MM.1S (cell line): ENCODE results near the gene EEF1E1.
"Not testable (repeated sequence)": the region's sequence is repeated elsewhere in the genome, so short reads cannot be mapped to it uniquely, and the experiment has no call there.

ENCODE experiments used
- DNase-seq: peaks from one replicate; pipeline ENCODE4 v3.0.0-alpha.2; 2015
- H2AFZ ChIP-seq: fragments of 300-600 bp; sonication (generic); 2 replicates; pipeline ENCODE4 v1.6.0; 2016; ENCODE audit warnings: antibody characterized with exemption, low read length
- H3F3A ChIP-seq: fragments of 300-600 bp; sonication (generic); 2 replicates; pipeline ENCODE4 v1.6.1; 2016; ENCODE audit warnings: mild to moderate bottlenecking, antibody characterized with exemption, low read length, moderate library complexity, mixed read lengths; ENCODE audit not compliant: insufficient read depth
- H3K27ac ChIP-seq: fragments of 300-600 bp; sonication (generic); 2 replicates; pipeline ENCODE4 v1.5.1; 2016; ENCODE audit warnings: mild to moderate bottlenecking, low read length
- H3K27me3 ChIP-seq: fragments of 300-600 bp; sonication (generic); replicated peaks from 2 replicates; pipeline ENCODE4 v1.6.0; 2016; ENCODE audit warnings: low read length; ENCODE audit not compliant: insufficient read depth
- H3K36me3 ChIP-seq: fragments of 300-600 bp; sonication (generic); replicated peaks from 2 replicates; pipeline ENCODE4 v1.6.1; 2016; ENCODE audit warnings: mild to moderate bottlenecking, low read length, mixed read lengths; ENCODE audit not compliant: insufficient read depth
- H3K4me1 ChIP-seq: fragments of 300-600 bp; sonication (generic); 2 replicates; pipeline ENCODE4 v1.6.1; 2016; ENCODE audit warnings: low read length, mixed read lengths
- H3K4me2 ChIP-seq: fragments of 300-600 bp; sonication (generic); 2 replicates; pipeline ENCODE4 v1.6.0; 2016; ENCODE audit warnings: low read depth, low read length
- H3K4me3 ChIP-seq: fragments of 300-600 bp; sonication (generic); 2 replicates; pipeline ENCODE4 v1.5.1; 2016; ENCODE audit warnings: low read length, mixed read lengths
- H3K79me2 ChIP-seq: fragments of 300-600 bp; sonication (generic); 2 replicates; pipeline ENCODE4 v1.6.1; 2016; ENCODE audit warnings: mixed run types, low read length, mixed read lengths
- H3K9ac ChIP-seq: fragments of 300-600 bp; sonication (generic); 2 replicates; pipeline ENCODE4 v1.6.1; 2016; ENCODE audit warnings: low read length, mixed read lengths
- H3K9me2 ChIP-seq: fragments of 300-600 bp; sonication (generic); replicated peaks from 2 replicates; pipeline ENCODE4 v1.6.1; 2016; ENCODE audit warnings: mild to moderate bottlenecking, low read length, mixed read lengths; ENCODE audit not compliant: insufficient read depth
- H3K9me3 ChIP-seq: fragments of 300-600 bp; sonication (generic); replicated peaks from 2 replicates; pipeline ENCODE4 v1.6.1; 2016; ENCODE audit warnings: mild to moderate bottlenecking, low read length, mixed read lengths; ENCODE audit not compliant: insufficient read depth
- H4K20me1 ChIP-seq: fragments of 300-600 bp; sonication (generic); 2 replicates; pipeline ENCODE4 v1.6.1; 2016; ENCODE audit warnings: mild to moderate bottlenecking, low read length, moderate library complexity, mixed read lengths; ENCODE audit not compliant: insufficient read depth
- CTCF ChIP-seq: fragments of 300-600 bp; sonication (generic); IDR thresholded peaks from 2 replicates; pipeline ENCODE4 v1.5.1; 2016; ENCODE audit warnings: antibody characterized with exemption, low read length, mixed read lengths
- EZH2 ChIP-seq: fragments of 300-600 bp; sonication (generic); optimal IDR thresholded peaks from 2 replicates; pipeline ENCODE3; 2017; ENCODE audit warnings: low read depth, mild to moderate bottlenecking, antibody characterized with exemption, low read length, mixed read lengths
- EZH2phosphoT487 ChIP-seq: fragments of 300-600 bp; sonication (generic); IDR thresholded peaks from 2 replicates; pipeline ENCODE4 v1.6.1; 2018; ENCODE audit warnings: antibody characterized with exemption, low read length

EEF1E1 gene

GRCh38 chr6:8047541-8048292 lies 54.6 kb downstream of the EEF1E1 start:
- Histone ChIP-seq H3K9ac (no peak overlapping the region), H3F3A (no peaks in the 10 kb centered on the region), H3K27me3 (no peaks in the 10 kb centered on the region), H4K20me1 (no peaks in the 10 kb centered on the region), H3K27ac (no peak overlapping the region), H3K9me2 (no peaks in the 10 kb centered on the region), H2AFZ (no peak overlapping the region), H3K9me3 (no peaks in the 10 kb centered on the region), H3K79me2 (no peaks in the 10 kb centered on the region), H3K36me3 (no peaks in the 10 kb centered on the region), H3K4me3 (no peak overlapping the region), H3K4me2 (no peak overlapping the region), H3K4me1 (no peaks in the 10 kb centered on the region)
- no peak for DNase-seq
- TF ChIP-seq EZH2 = no peak
- TF ChIP-seq CTCF = no peak
- no peak for TF ChIP-seq EZH2phosphoT487

DNA sequence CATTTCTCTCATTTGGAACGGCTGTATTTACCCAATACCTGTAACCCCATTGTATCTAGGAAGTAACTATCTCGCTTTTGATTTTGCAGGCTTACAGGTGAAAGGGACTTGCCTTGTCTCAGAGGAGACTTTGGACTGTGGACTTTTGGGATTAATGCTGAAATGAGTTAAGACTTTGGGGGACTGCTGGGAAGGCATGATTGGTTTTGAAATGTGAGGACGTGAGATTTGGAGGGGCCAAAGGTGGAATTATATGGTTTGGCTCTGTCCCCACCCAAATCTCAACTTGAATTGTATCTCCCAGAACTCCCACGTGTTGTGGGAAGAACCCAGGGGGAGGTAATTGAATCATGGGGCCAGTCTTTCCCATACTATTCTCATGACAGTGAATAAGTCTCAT lies 56.6 kb downstream of the EEF1E1 start:
- H3F3A ChIP-seq, H3K9me3 ChIP-seq, H3K36me3 ChIP-seq, H3K4me1 ChIP-seq, H3K4me2 ChIP-seq, H3K27me3 ChIP-seq, H3K27ac ChIP-seq, H3K4me3 ChIP-seq, H4K20me1 ChIP-seq, H3K9me2 ChIP-seq, DNase-seq, H3K79me2 ChIP-seq, H2AFZ ChIP-seq, H3K9ac ChIP-seq: not testable (repeated sequence)

DNA sequence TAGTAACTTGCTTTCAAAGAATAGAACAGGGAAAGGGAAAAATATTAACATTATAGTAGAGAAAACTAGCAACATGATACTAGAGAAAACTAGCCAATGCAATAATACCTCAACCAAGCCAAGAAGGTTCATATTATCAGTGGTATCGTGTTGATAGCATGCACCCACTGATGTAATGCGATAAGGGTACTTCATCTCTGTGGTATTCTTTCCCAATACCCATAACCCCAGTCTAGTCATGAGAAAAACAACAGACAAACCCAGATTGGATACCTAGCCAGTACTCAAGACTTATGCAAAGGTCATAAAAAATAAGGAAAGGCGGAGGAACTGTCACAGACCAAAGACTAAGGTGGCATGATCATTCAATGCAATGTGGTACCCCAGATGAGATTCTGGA lies 59.1 kb downstream of the EEF1E1 start:
- no peaks in the 10 kb centered on the region for H3K36me3 ChIP-seq
- no peak overlapping the region for H2AFZ ChIP-seq
- DNase-seq = no peak

More for the DNA sequence above, 59.1 kb downstream of the EEF1E1 start:
- no peaks in the 10 kb centered on the region for H4K20me1 ChIP-seq
- no peak overlapping the region for H3K9ac ChIP-seq
- no peaks in the 10 kb centered on the region for H3K4me1 ChIP-seq
- H3K9me2 ChIP-seq = no peaks in the 10 kb centered on the region
- H3K4me2 ChIP-seq = no peak overlapping the region
- no peak overlapping the region for H3K27ac ChIP-seq
- no peaks in the 10 kb centered on the region for H3F3A ChIP-seq
- H3K27me3 ChIP-seq = no peaks in the 10 kb centered on the region
- H3K79me2 ChIP-seq = no peaks in the 10 kb centered on the region
- no peak overlapping the region for H3K4me3 ChIP-seq
- no peaks in the 10 kb centered on the region for H3K9me3 ChIP-seq
- TF ChIP-seq CTCF = no peak
- no peak for TF ChIP-seq EZH2
- TF ChIP-seq EZH2phosphoT487 = no peak
